Measurements from ENCODE around the gene FCF1. TPM values are rescaled to one million over a fixed set of nuclear protein-coding genes. Genes with fewer than 3 reads are reported as not detected.

Gene FCF1
- total RNA-seq, 1 experiment from 2014 or later, result 61.6 TPM

Other genes starting within 250 kb of the FCF1 start
- 139 to 155 TPM (median 150 TPM) in 3 replicates for gene NPC2, start 219.8 kb upstream of the FCF1 start, total RNA-seq (2021)
- 49.1 to 50.6 TPM (median 50.1 TPM) in 3 replicates for gene ISCA2, start 219.4 kb upstream of the FCF1 start, total RNA-seq (2021)
- 1.2 TPM in 3 replicates for gene LTBP2, start 100.9 kb upstream of the FCF1 start, total RNA-seq (2021)
- 32.4 to 37.0 TPM (median 32.7 TPM) in 3 replicates for gene AREL1, start 64 bp upstream of the FCF1 start, total RNA-seq (2021)
- 65.6 to 67.1 TPM (median 66.6 TPM) in 3 replicates for gene YLPM1, start 50.2 kb downstream of the FCF1 start, total RNA-seq (2021)
- 0.04 to 0.27 TPM in 2 of 3 replicates, not detected in the other for gene PROX2, start 163.0 kb downstream of the FCF1 start, total RNA-seq (2021)
- gene DLST, start 168.8 kb downstream of the FCF1 start, total RNA-seq (2021), result 112 to 121 TPM (median 119 TPM) in 3 replicates
- gene RPS6KL1, start 210.1 kb downstream of the FCF1 start, total RNA-seq (2021), result 10.6 to 12.6 TPM (median 12.2 TPM) in 3 replicates
- 5.0 to 6.7 TPM (median 6.5 TPM) in 3 replicates for gene PGF, start 242.5 kb downstream of the FCF1 start, total RNA-seq (2021)